BJ (cell line): ENCODE results near the gene HSD11B1L. TPM values are rescaled to one million over a fixed set of nuclear protein-coding genes. Genes with fewer than 3 reads are reported as not detected.

Source experiments
- CTCF ChIA-PET: fragments of 350-600 bp; formaldehyde crosslinking; extraction: SDS; loops from one replicate; lab custom pipeline; 2021; ENCODE audit warnings: antibody characterized with exemption, inconsistent platforms; lab: Yijun Ruan, JAX
- POLR2A ChIA-PET: fragments of 300-600 bp; sonication (Branson Sonifier 250); formaldehyde crosslinking; extraction: SDS; loops from one replicate; lab custom pipeline; 2021; ENCODE audit warnings: antibody characterized with exemption; lab: Charles Lee
- DNase-seq: peaks from one replicate; pipeline ENCODE4 v3.0.0-alpha.2; 2011; ENCODE audit warnings: low read depth
- H3K27me3 ChIP-seq: 2 replicates; pipeline ENCODE4 v1.6.0; 2011; ENCODE audit warnings: low read length; ENCODE audit not compliant: control insufficient read depth, insufficient read depth
- H3K36me3 ChIP-seq: 2 replicates; pipeline ENCODE4 v1.5.1; 2011; ENCODE audit warnings: low read length; ENCODE audit not compliant: control insufficient read depth, insufficient read depth
- H3K4me3 ChIP-seq: 2 replicates; pipeline ENCODE4 v1.5.1; 2011; ENCODE audit warnings: low read depth, mild to moderate bottlenecking, control low read depth, low read length
- polyA plus RNA-seq: library from polyadenylated mRNA; depleted of rRNA; stranded (reverse); fragments of >200 nt; gene quantifications from 2 replicates; pipeline ENCODE4 v1.2.3, GENCODE V29; 2011
- TF ChIP-seq, protein P1 (sequence below): IDR thresholded peaks from 2 replicates; pipeline ENCODE4 v1.5.1; 2011; ENCODE audit warnings: low read depth, mild to moderate bottlenecking, control low read depth, inconsistent platforms, low read length, moderate library complexity; ENCODE audit not compliant: insufficient read depth

The HSD11B1L gene
- polyA plus RNA-seq, 1 experiment, result 5.6 TPM

DNA sequence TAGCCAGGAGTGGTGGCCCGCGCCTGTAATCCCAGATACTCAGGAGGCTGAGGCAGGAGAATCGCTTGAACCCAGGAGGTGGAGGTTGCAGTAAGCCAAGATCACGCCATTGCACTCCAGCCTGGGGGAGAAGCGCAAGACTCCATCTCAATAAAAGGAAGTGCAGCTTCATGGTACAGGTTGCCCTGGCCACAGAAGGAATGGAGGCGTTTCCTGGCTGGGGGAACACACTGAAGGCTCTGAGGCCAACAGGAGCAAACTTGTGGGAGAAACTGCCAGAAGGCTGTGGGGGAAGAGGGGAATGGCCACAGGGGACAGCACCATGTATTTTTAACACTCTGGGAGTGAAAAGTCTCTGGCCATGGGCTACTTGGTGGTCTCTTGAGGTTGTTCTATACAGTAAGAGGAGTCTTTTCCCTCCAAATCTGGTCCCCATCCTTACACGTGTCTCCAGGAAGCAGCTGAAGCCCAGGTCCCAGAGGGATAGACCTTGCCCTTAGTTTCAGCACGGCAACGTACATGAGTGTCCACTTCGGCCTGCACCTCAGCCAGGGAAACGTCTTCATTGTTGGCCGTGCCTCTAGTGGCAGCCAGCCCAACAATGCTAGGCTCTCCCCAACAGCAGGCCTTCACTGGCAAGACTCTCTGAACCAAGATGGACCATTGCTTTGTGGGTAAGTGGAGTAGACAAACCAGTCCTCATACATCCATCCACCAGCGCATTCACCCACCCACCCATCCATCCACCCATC is 7.9 kb upstream of the HSD11B1L start:
- TF ChIP-seq, protein P1, sequence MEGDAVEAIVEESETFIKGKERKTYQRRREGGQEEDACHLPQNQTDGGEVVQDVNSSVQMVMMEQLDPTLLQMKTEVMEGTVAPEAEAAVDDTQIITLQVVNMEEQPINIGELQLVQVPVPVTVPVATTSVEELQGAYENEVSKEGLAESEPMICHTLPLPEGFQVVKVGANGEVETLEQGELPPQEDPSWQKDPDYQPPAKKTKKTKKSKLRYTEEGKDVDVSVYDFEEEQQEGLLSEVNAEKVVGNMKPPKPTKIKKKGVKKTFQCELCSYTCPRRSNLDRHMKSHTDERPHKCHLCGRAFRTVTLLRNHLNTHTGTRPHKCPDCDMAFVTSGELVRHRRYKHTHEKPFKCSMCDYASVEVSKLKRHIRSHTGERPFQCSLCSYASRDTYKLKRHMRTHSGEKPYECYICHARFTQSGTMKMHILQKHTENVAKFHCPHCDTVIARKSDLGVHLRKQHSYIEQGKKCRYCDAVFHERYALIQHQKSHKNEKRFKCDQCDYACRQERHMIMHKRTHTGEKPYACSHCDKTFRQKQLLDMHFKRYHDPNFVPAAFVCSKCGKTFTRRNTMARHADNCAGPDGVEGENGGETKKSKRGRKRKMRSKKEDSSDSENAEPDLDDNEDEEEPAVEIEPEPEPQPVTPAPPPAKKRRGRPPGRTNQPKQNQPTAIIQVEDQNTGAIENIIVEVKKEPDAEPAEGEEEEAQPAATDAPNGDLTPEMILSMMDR, result no peak
- CTCF ChIA-PET, result no interaction called here
- no peak for DNase-seq
- H3K36me3 ChIP-seq, result peaks cover 15% of the 10 kb centered on the region
- no peaks in the 10 kb centered on the region for H3K27me3 ChIP-seq
- H3K4me3 ChIP-seq, result no peak overlapping the region
- POLR2A ChIA-PET, result no interaction called here

DNA sequence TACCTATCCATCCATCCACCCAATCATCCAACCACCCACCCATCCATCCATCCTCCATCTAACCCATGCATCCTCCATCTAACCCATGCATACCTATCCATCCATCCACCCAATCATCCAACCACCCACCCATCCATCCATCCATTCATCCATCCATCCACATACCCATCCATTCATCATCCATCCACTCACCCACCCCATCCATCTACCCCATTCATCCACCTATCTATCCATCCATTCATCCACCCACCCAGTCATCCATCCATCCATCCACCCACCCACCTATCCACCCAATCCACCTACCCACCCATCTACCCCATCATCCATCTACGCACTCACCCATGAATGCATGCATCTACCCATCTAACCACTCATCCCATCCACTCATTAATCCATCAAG is 7.1 kb upstream of the HSD11B1L start:
- no peaks in the 10 kb centered on the region for H3K27me3 ChIP-seq
- peaks cover 16% of the 10 kb centered on the region for H3K36me3 ChIP-seq
- ChIA-PET POLR2A (no interaction called here), CTCF (no interaction called here)
- H3K4me3 ChIP-seq, result no peak overlapping the region
- DNase-seq, result no peak
- TF ChIP-seq, protein P1, result no peak

DNA sequence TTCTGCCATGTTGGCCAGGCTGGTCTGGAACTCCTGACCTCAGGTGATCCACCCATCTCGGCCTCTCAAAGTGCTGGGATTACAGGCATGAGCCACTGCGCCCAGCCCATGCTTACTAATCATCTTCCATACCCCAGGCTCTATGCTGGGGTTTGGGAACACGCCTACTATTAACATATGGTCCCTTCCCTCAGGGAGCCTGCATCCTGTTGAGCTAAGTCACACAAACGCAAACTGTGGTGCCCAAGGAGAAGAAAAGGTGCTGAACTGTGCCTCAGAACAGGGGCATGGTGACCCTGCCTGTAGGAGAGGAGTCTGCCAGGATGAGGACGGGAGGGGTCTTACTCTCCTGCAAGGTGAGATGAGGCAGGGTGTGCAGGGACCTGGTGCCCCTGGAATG is 6.1 kb upstream of the HSD11B1L start:
- no peaks in the 10 kb centered on the region for H3K27me3 ChIP-seq
- TF ChIP-seq, protein P1, result no peak
- no peak for DNase-seq
- ChIA-PET CTCF (interaction anchor here (1.9 to 2.8 kb wide), 2 partner anchors 13 to 16 kb away, joined by 6 to 11 read pairs; partner anchors contain the start of gene RPL36), POLR2A (no interaction called here)
- H3K36me3 ChIP-seq, result peaks cover 8% of the 10 kb centered on the region
- H3K4me3 ChIP-seq, result no peak overlapping the region

DNA sequence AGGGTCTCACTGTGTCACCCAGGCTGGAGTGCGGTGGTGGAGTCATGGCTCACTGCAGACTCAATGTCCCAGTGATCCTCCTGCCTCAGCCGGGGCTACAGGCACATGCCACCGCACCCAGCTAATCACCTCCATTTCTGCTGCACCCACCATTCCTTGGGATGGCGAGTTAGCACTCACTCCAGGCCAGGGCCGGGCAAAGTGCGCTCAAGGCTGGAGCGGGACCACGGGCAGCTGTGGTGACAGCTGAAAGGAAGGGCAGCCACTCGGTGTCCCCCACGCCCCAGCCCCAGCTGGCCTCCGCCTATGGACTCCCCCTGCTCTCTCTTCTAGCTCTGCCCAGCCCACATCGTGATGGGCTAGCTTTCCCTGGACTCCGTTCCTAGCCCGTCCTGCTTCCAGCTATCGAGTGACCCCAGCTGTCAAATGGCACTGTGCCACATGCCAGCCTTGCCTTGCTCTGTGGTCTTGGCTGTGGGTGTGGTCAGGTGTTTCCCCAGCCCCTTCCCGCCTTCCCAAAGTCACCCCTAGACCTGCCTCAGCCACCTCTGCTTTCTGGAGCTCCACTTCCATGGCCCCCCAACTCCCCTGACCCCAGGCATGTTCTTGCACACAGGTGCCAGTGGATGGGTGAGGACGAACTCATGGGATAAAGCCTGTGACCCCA is 4.6 kb upstream of the HSD11B1L start:
- Histone ChIP-seq H3K36me3 (peaks cover 7% of the 10 kb centered on the region), H3K4me3 (no peak overlapping the region), H3K27me3 (no peaks in the 10 kb centered on the region)
- TF ChIP-seq, protein P1, result no peak
- POLR2A ChIA-PET, result no interaction called here
- CTCF ChIA-PET, result interaction anchor here (1.9 to 2.8 kb wide), 2 partner anchors 11 to 14 kb away, joined by 6 to 11 read pairs; partner anchors contain the start of gene RPL36
- no peak for DNase-seq

DNA sequence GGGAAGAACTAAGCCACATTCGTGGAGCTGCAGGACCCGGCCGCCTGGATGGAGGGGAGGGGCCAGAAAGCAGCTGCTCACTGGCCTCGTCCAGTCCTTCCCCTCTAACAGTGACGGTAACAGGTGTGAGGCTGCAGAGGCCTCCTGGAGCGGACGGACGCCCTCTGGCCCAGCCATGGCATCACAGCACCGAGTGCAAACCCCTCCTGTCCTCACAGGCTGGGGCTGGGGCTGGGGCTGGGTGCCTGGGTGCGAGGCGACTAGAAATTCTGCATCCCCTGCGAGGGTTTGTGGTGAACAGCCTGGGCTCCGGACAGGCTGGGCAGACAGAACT is 4.1 kb upstream of the HSD11B1L start:
- no peak for DNase-seq
- no peaks in the 10 kb centered on the region for H3K27me3 ChIP-seq
- CTCF ChIA-PET, result interaction anchor here (2.8 kb wide), 1 partner anchor 11 kb away, joined by 11 read pairs; no protein-coding TSS in a partner anchor
- POLR2A ChIA-PET, result no interaction called here
- TF ChIP-seq, protein P1, result no peak
- peaks cover 6% of the 10 kb centered on the region for H3K36me3 ChIP-seq
- H3K4me3 ChIP-seq, result no peak overlapping the region
